Liver (tissue), 9 donors: ENCODE measurements around the gene COX10. TPM values are rescaled to one million over a fixed set of nuclear protein-coding genes. Genes with fewer than 3 reads are reported as not detected.

ENCODE experiments used
- DNase-seq: peaks from one replicate; pipeline ENCODE4 v3.0.0-alpha.2; 2017; ENCODE audit warnings: low spot score
- H3K27ac ChIP-seq, 2 donors: one replicate each; pipeline ENCODE4 v1.7.0; 2013; ENCODE audit warnings: inconsistent platforms in 2 of 2, low read length in 2 of 2, control low read depth in 1 of 2, low read depth in 1 of 2, mild to moderate bottlenecking in 1 of 2
- H3K27me3 ChIP-seq, 4 donors: one replicate each; pipeline versions ENCODE4 v1.6.1 to v1.7.0; 2013; ENCODE audit warnings: low read length in 3 of 4, inconsistent platforms in 1 of 4, mild to moderate bottlenecking in 1 of 4, moderate library complexity in 1 of 4; ENCODE audit not compliant: control insufficient read depth in 4 of 4, insufficient read depth in 4 of 4
- H3K36me3 ChIP-seq, 4 donors: one replicate each; pipeline versions ENCODE4 v1.6.1 to v1.7.0; 2013; ENCODE audit warnings: low read length in 3 of 4, mild to moderate bottlenecking in 3 of 4, low read depth in 1 of 4, moderate library complexity in 1 of 4; ENCODE audit not compliant: control insufficient read depth in 4 of 4, insufficient read depth in 3 of 4
- H3K4me1 ChIP-seq, 4 donors: one replicate each; pipeline versions ENCODE4 v1.6.1 to v1.7.0; 2013; ENCODE audit warnings: low read length in 3 of 4, mild to moderate bottlenecking in 3 of 4, moderate library complexity in 1 of 4; ENCODE audit not compliant: control insufficient read depth in 4 of 4, insufficient read depth in 4 of 4
- H3K4me3 ChIP-seq, 3 donors: one replicate each; pipeline versions ENCODE4 v1.6.1 to v1.7.0; 2013; ENCODE audit warnings: low read length in 3 of 3, control low read depth in 1 of 3, low read depth in 1 of 3, mild to moderate bottlenecking in 1 of 3
- H3K9ac ChIP-seq, 2 donors: one replicate each; pipeline ENCODE4 v1.7.0; 2013; ENCODE audit warnings: low read length in 2 of 2, mild to moderate bottlenecking in 2 of 2, moderate library complexity in 2 of 2, control low read depth in 1 of 2, low read depth in 1 of 2
- H3K9me3 ChIP-seq, 4 donors: one replicate each; pipeline versions ENCODE4 v1.6.1 to v1.7.0; 2013; ENCODE audit warnings: low read length in 3 of 4; ENCODE audit not compliant: control insufficient read depth in 4 of 4
- ATF3 ChIP-seq: IDR thresholded peaks from 2 replicates; pipeline ENCODE4 v1.6.1; 2016; ENCODE audit warnings: antibody characterized with exemption
- CTCF ChIP-seq: fragments of 150-350 bp; IDR thresholded peaks from 2 replicates; pipeline ENCODE4 v1.5.1; 2017; ENCODE audit warnings: improper control_type of control experiment, low read depth, low read length; ENCODE audit not compliant: missing input control
- EGR1 ChIP-seq, 2 donors: IDR thresholded peaks; 2 replicates each; pipeline ENCODE4 v1.6.1; 2016 to 2018; ENCODE audit warnings: antibody characterized with exemption in 2 of 2, low read depth in 2 of 2
- FOXA2 ChIP-seq: IDR thresholded peaks from 2 replicates; pipeline ENCODE4 v1.6.1; 2016; ENCODE audit warnings: antibody characterized with exemption
- GABPA ChIP-seq, 2 donors: IDR thresholded peaks in 1 of 2; conservative IDR thresholded peaks in 1 of 2; 2 replicates each; pipeline ENCODE4 v1.6.1; 2016; ENCODE audit warnings: antibody characterized with exemption in 2 of 2, mild to moderate bottlenecking in 1 of 2, moderate library complexity in 1 of 2
- HNF4A ChIP-seq, 2 donors: conservative IDR thresholded peaks; 2 replicates each; pipeline ENCODE4 v1.6.1; 2016; ENCODE audit warnings: antibody characterized with exemption in 2 of 2, mild to moderate bottlenecking in 2 of 2
- HNF4G ChIP-seq: IDR thresholded peaks from 2 replicates; pipeline ENCODE4 v1.6.1; 2016; ENCODE audit warnings: antibody characterized with exemption
- JUND ChIP-seq, 2 donors: IDR thresholded peaks; 2 replicates each; pipeline ENCODE4 v1.6.1; 2016; ENCODE audit warnings: antibody characterized with exemption in 2 of 2
- MAX ChIP-seq: IDR thresholded peaks from 2 replicates; pipeline ENCODE4 v1.6.1; 2016; ENCODE audit warnings: antibody characterized with exemption
- NR2F2 ChIP-seq: IDR thresholded peaks from 2 replicates; pipeline ENCODE4 v1.6.1; 2016; ENCODE audit warnings: antibody characterized with exemption
- RAD21 ChIP-seq, 2 donors: IDR thresholded peaks; 2 replicates each; pipeline ENCODE4 v1.6.1; 2016; ENCODE audit warnings: antibody characterized with exemption in 2 of 2, mild to moderate bottlenecking in 2 of 2
- REST ChIP-seq: IDR thresholded peaks from 2 replicates; pipeline ENCODE4 v1.6.1; 2016; ENCODE audit warnings: antibody characterized with exemption, mild to moderate bottlenecking
- RXRA ChIP-seq, 2 donors: IDR thresholded peaks; 2 replicates each; pipeline ENCODE4 v1.6.1; 2017 to 2018; ENCODE audit warnings: antibody characterized with exemption in 2 of 2, mild to moderate bottlenecking in 1 of 2
- TAF1 ChIP-seq: conservative IDR thresholded peaks from 2 replicates; pipeline ENCODE4 v1.6.1; 2016; ENCODE audit warnings: antibody characterized with exemption, mild to moderate bottlenecking
- YY1 ChIP-seq: IDR thresholded peaks from 2 replicates; pipeline ENCODE4 v1.6.1; 2016; ENCODE audit warnings: antibody characterized with exemption, mild to moderate bottlenecking
- ZBTB33 ChIP-seq: IDR thresholded peaks from 2 replicates; pipeline ENCODE4 v1.6.1; 2016; ENCODE audit warnings: antibody characterized with exemption
- WGBS: extraction: QIAGEN DNeasy Blood & Tissue Kit; methylation state at CpG from one replicate; pipeline ENCODE4 v1.1.7; 2013; 5-methylcytosine and 5-hydroxymethylcytosine counted together
- polyA plus RNA-seq, 2 donors: library from polyadenylated mRNA; stranded (reverse) in 1 of 2; unstranded in 1 of 2; fragments of 200-250 nt in 1 of 2; fragments of >200 nt in 1 of 2; fragmentation: Nextera tagmentation in 1 of 2; extraction: Ambion mirVana in 1 of 2; gene quantifications; one replicate each; pipeline versions ENCODE4 v1.2.1 to v1.2.3, GENCODE V29; 2013 to 2015
- total RNA-seq, 2 donors: library from RNA; depleted of rRNA; stranded (reverse); fragments of >200 nt; gene quantifications; one replicate each; pipeline ENCODE4 v1.2.3, GENCODE V29; 2014
- donor health status: healthy.
- donor health status: healthy.
- donor health status: healthy.
- donor health status: healthy.
- donor health status: healthy.

Gene COX10
- total and polyA plus RNA-seq, 4 donors: 7.0 to 15.1 (median 8.7) TPM

GRCh38 chr17:14082848-14083247 is 13.5 kb downstream of the COX10 start (continued):
- TF ChIP-seq JUND (IDR thresholded peaks at IDR 0.05) (no peak), HNF4G (no peak), EGR1 (IDR thresholded peaks at IDR 0.05; ENCODE audit: low read depth in 2 of 2) (no peak)

- TF ChIP-seq TAF1 (no peak), CTCF (no peak), YY1 (no peak), FOXA2 (no peak), ATF3 (no peak), REST (no peak), EGR1 (IDR thresholded peaks at IDR 0.05; ENCODE audit: low read depth in 2 of 2) (no peak), HNF4A (conservative IDR thresholded peaks at IDR 0.05) (no peak), JUND (IDR thresholded peaks at IDR 0.05) (no peak), RXRA (IDR thresholded peaks at IDR 0.05) (no peak), NR2F2 (no peak), ZBTB33 (no peak), RAD21 (IDR thresholded peaks at IDR 0.05) (no peak), GABPA (IDR thresholded peaks at IDR 0.05 in 1 of 2, conservative IDR thresholded peaks at IDR 0.05 in 1 of 2) (no peak), MAX (no peak)
- Histone ChIP-seq H3K9me3 (no peaks in the 10 kb centered on the region), H3K4me3 (no peak overlapping the region), H3K36me3 (peaks cover 0 to 4% (median under 1%) of the 10 kb centered on the region in 4 donors), H3K27me3 (no peaks in the 10 kb centered on the region), H3K27ac (no peak overlapping the region), H3K4me1 (peaks cover 0 to 4% (median 2%) of the 10 kb centered on the region in 4 donors), H3K9ac (no peak overlapping the region)
- 97% methylated on average over 2 of the region's 2 CpGs for WGBS
- no peak for DNase-seq
Observed at GRCh38 chr17:14084955-14085354, 15.7 kb downstream of the COX10 start.
